Suppressor macrophage treated with lipopolysaccharide for 1 hour (primary cell): ENCODE data around the gene TAS2R41.

ENCODE experiments used
- DNase-seq, 3 donors: peaks; one replicate each; pipeline ENCODE4 v3.0.0-alpha.2; 2020 to 2022

The TAS2R41 gene

GRCh38 chr7:143493751-143494150, 16.1 kb downstream of the TAS2R41 start:
- DNase-seq: peak; percentile 44 to 66 (median 65)

DNA sequence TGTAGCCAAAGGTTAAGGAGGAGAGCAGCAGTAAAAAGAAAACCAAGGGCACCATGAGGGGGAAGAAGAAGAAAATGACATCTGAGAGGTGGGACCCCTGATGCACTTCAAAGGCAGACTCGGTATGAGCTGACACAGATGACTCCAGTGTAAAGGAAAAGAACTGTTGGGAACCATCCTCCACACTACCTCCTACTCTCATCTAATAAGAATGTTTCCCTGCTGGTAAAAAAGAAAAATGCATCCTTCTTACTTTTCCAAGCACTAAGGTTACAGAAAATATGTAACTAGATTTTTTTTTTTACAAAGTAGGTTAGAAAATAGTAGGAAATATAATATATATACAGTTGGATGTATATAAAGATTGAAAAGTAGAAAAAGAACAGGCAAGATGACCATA, 16.9 kb downstream of the TAS2R41 start:
- DNase-seq: no peak

GRCh38 chr7:143495851-143496250, 18.2 kb downstream of the TAS2R41 start:
- DNase-seq: peak; percentile 64 to 75 (median 72)

GRCh38 chr7:143496263-143496662, 18.6 kb downstream of the TAS2R41 start:
- peak in 2 of 3 donors; percentile 26 to 79 for DNase-seq

DNA sequence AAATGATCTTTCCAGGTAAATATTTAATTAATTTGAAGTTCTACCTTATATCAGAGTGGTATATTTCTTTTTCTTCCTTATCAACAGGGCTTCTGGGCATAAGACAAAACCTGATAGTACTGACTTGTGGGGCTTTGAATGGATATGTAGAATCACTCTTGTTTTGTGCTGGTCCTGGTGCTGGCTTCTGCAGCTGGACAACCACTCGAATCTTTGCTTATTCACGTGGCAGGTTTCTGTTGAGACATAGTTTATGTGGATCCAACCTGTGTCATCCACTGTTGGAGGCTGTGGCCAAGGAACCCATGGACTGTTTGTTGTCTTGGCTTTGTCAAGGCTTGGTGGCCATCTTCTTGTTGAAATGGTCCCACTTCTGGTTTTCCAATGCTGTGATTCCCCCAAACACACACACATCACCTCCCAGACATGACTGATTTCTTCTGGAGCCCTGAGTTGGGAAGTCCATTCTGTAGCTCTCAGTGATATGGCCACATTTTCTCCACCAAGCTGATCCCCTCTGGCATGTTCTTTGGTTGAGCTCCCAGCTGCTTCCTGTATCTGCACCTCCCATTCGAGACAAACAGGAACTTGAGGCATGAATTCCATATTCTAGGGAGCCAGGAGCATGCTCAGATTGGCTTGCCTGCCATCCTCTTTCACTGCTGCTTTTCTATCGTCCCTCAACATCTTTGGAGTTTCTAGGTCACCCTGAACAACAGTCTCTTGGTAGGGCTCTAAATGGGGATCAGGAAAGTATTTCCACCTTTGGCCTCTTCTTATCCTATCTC, 19.5 kb downstream of the TAS2R41 start:
- DNase-seq: peak in 2 of 3 donors; percentile 36 to 39

GRCh38 chr7:143499246-143499645, 21.6 kb downstream of the TAS2R41 start:
- peak; percentile 70 to 92 (median 81) for DNase-seq

DNA sequence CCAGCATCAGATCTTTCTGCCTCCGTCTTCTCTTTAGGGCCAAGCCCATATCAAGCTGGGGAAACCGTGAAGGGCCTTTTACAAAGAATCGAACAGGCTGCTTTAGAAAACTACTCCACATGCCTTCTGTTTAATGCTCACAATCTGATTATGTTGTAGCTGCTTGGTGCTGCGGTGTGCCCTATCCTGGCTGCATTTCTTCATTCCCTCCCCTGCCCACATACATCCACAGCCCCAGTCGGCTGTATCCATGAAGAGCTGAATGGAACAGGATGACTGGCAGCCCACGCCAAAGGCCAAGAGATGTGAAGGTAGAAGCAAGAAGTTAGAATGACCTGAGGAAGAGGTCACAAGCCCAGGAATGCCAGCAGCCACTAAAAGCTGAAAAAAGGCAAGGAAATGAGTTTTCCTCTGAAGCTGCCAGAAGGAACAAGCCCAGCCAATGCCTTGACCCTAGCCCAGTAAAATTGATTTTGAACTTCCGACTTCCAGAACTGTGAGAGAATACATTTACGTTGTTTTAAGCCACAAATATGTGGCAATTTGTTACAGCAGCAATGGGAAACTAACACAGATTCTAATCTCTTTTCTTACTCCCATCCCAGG, 22.2 kb downstream of the TAS2R41 start:
- no peak for DNase-seq

- DNase-seq: no peak
Measured at GRCh38 chr7:143503261-143503660, 25.6 kb downstream of the TAS2R41 start.

DNA sequence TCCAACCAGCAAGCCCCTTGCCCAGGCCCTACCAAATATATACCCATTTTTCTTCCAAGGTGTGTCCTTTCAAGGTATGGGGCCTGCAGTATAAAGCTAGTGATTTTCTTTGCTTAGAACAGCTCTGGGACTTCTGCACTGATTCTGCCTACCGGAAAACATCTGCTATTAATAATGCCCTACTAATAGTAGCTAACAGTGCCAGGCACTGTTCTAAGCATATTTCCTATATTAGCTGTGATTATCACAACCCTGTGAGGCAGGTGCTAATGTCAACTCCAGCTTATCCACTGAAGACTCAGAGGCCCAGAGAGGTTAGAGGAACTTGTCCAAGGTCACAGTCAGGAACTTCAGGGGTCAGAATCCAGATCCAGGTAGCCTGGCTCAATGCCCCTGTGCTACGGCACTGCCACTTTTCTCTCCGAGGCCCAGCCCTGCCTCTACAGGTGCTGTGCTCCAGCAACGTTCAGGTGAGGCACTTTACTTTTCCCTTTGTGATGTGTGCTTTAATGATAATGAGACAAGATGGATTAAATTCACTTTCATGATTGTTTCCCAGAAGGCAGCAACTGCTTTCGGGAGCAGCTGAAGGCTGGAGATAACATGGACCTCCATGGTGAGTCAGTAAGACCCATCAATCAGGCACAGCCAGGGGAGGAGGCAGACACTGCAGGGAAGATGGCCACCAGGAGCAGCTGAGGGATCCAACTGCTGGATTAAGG, 26.7 kb downstream of the TAS2R41 start:
- no peak for DNase-seq

DNA sequence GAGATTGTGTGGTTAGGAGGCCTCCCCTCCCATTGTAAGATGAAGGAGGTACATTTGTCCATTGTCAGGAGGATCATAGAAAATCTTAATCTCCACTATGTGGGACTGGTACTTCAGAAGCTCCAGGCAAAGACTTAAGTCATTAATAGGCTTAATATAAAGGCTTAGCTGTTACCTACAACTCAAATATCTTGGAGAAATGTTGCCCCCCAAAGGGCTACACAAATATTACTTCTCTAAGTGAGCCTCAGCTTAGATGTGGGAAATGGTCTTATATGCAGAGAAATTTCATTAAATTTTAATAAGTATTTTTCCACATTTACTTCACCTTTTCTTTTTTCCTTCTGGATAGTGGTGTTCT, 27.2 kb downstream of the TAS2R41 start:
- no peak for DNase-seq

DNA sequence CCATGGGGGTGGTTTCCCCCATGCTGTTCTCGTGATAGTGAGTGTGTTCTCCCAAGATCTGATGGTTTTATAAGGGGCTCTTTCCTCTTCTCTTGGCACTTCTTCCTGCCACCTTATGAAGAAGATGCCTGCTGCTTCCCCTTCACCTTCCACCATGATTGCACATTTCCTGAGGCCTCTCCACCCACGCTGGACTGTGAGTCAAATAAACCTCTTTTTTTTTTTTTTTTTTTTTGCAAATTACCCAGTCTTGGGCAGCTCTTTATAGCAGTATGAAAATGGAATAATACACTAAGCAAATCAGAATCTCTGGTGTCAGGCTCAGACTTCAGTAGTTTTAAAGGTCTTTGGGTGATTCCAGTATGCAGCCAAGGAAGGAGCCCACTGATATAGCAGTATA, 28.2 kb downstream of the TAS2R41 start:
- peak; percentile 59 to 73 (median 60) for DNase-seq

DNA sequence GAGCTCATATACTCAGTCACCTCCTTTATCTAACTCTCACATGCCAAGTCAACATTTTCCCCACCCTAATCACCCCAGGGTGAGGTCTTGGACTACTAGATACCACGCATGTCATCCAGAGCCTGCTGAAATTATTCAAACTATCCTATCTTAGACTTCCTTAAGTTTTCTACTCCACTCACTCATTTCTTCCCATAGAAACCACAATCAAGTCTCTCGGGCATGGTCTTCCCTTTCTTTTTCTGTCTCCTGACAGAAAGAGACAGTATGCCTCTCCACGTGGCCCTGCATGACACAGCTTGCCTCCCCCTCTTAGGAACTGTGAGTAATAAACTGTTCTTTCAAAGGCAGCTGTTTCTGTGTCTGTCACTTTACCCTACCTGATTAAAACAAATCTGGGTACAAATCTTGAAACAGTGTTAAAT, 29.4 kb downstream of the TAS2R41 start:
- peak; percentile 74 to 81 (median 77) for DNase-seq

GRCh38 chr7:143507534-143508055, 29.9 kb downstream of the TAS2R41 start:
- peak; percentile 70 to 87 (median 83) for DNase-seq

- no peak for DNase-seq
Measured at GRCh38 chr7:143510854-143511592, 33.4 kb downstream of the TAS2R41 start.

GRCh38 chr7:143511593-143512047, 33.9 kb downstream of the TAS2R41 start:
- no peak for DNase-seq

DNA sequence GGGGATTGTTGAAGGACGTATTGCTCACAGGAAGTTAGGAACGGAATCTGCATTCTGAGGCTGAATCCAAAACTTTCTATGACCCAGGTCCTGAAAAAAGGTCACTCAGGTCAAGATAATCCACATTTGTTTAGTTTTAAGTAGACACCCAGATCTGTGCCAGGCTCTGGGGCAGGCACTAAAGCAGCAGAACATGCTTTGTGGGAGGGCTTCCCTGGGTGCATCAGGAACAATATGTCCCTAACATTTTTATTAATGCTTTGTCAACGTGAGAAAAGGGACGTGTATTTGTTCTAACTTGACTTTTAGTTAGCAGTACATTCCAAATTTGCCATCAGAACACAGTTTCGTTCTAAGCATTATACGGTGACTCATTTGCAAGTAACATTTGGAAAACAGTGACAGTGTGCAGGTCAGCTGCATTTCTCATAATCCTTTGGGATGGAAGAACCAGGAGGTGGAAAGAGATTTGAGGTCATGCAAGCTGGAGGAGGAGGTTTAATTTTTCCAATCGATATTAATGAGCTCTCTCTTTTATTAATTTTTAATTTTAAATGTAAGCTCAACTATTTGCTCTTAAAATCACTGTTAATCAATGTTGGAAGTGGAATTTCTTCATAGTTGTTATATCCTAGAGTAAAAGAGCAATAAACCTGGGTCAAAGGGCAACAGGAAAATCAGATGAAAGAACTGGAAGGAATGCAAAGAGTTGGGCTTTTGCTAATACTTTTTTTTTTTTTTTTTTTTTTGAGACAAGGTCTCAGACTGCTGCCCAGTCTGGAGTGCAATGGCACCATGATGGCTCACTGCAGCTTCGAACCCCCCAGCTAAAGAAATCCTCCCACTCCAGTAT, 35.0 kb downstream of the TAS2R41 start:
- DNase-seq: no peak

GRCh38 chr7:143514487-143514886, 36.8 kb downstream of the TAS2R41 start:
- no peak for DNase-seq

- DNase-seq: no peak
Measured at GRCh38 chr7:143514995-143515735, 37.5 kb downstream of the TAS2R41 start.

GRCh38 chr7:143516981-143517380, 39.3 kb downstream of the TAS2R41 start:
- peak; percentile 65 to 82 (median 75) for DNase-seq

- no peak for DNase-seq
Measured at GRCh38 chr7:143518521-143518920, 40.8 kb downstream of the TAS2R41 start.

- DNase-seq: no peak
Measured at GRCh38 chr7:143518941-143519340, 41.3 kb downstream of the TAS2R41 start.
